ENCODE measurements around the gene IFNL3.

IFNL3 gene

GRCh38 chr19:39193803-39194202 lies 51.0 kb downstream of the IFNL3 start:
- no peak for DNase-seq (ENCODE audit: low spot score)

All from hepatic stellate cell (primary cell).